Lower lobe of right lung (tissue), 2 donors: Measurements from ENCODE around the gene TUBGCP4. TPM values are rescaled to one million over a fixed set of nuclear protein-coding genes. Genes with fewer than 3 reads are reported as not detected.

ENCODE experiments used
- ATAC-seq, 2 donors: fragments of 200-7000 bp; cut with Tn5 transposase; one replicate each; pipeline ENCODE4 v1.9.1; 2020 to 2022; ENCODE audit warnings: mild to moderate bottlenecking in 2 of 2, moderate library complexity in 2 of 2
- DNase-seq: peaks from one replicate; pipeline ENCODE4 v3.0.0-alpha.2; 2020
- H3K27ac ChIP-seq: fragments of 200-600 bp; one replicate; pipeline ENCODE4 v1.8.0; 2022
- H3K27me3 ChIP-seq: fragments of 200-600 bp; one replicate; pipeline ENCODE4 v1.8.0; 2022; ENCODE audit warnings: low read depth
- H3K36me3 ChIP-seq: fragments of 200-600 bp; one replicate; pipeline ENCODE4 v1.8.0; 2022; ENCODE audit warnings: mild to moderate bottlenecking
- H3K4me1 ChIP-seq: fragments of 200-600 bp; one replicate; pipeline ENCODE4 v1.8.0; 2022
- H3K4me3 ChIP-seq: fragments of 200-600 bp; one replicate; pipeline ENCODE4 v1.8.0; 2022; ENCODE audit warnings: mild to moderate bottlenecking
- H3K9me3 ChIP-seq: fragments of 200-600 bp; one replicate; pipeline ENCODE4 v1.8.0; 2022
- intact Hi-C: fragments of 100-400 bp; cut with DNase I; formaldehyde crosslinking; loops from one replicate; pipeline ENCODE4 v1.11.0; 2022
- long read RNA-seq: library from polyadenylated mRNA; unstranded; transcript quantifications from one replicate; pipeline ENCODE4 v2.0.0, GENCODE V29; 2021
- total RNA-seq: library from RNA; stranded (reverse); fragmentation: NEBNext Ultra II Directional; extraction: Animal tissue kit (Norgen Biotek cat#: 25700); gene quantifications from one replicate; pipeline ENCODE4 v1.2.1, GENCODE V29; 2021
- TF ChIP-seq, protein P1 (sequence below): fragments of 200-600 bp; IDR thresholded peaks from one replicate; pipeline ENCODE4 v1.8.0; 2022; ENCODE audit warnings: antibody characterized with exemption, mild to moderate bottlenecking
- donor health status: DM: no; HTN: yes; CAD: no; lungs with severe emphysema.

TUBGCP4 gene, protein sequence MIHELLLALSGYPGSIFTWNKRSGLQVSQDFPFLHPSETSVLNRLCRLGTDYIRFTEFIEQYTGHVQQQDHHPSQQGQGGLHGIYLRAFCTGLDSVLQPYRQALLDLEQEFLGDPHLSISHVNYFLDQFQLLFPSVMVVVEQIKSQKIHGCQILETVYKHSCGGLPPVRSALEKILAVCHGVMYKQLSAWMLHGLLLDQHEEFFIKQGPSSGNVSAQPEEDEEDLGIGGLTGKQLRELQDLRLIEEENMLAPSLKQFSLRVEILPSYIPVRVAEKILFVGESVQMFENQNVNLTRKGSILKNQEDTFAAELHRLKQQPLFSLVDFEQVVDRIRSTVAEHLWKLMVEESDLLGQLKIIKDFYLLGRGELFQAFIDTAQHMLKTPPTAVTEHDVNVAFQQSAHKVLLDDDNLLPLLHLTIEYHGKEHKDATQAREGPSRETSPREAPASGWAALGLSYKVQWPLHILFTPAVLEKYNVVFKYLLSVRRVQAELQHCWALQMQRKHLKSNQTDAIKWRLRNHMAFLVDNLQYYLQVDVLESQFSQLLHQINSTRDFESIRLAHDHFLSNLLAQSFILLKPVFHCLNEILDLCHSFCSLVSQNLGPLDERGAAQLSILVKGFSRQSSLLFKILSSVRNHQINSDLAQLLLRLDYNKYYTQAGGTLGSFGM
- 21.6 TPM for total RNA-seq
- long read RNA-seq, full-length matches to known transcripts: 19 of 44 reads
- long read RNA-seq, partial matches to known transcripts: 6 of 44 reads
- long read RNA-seq, other reads (novel, unspliced or antisense): 19 of 44 reads

DNA sequence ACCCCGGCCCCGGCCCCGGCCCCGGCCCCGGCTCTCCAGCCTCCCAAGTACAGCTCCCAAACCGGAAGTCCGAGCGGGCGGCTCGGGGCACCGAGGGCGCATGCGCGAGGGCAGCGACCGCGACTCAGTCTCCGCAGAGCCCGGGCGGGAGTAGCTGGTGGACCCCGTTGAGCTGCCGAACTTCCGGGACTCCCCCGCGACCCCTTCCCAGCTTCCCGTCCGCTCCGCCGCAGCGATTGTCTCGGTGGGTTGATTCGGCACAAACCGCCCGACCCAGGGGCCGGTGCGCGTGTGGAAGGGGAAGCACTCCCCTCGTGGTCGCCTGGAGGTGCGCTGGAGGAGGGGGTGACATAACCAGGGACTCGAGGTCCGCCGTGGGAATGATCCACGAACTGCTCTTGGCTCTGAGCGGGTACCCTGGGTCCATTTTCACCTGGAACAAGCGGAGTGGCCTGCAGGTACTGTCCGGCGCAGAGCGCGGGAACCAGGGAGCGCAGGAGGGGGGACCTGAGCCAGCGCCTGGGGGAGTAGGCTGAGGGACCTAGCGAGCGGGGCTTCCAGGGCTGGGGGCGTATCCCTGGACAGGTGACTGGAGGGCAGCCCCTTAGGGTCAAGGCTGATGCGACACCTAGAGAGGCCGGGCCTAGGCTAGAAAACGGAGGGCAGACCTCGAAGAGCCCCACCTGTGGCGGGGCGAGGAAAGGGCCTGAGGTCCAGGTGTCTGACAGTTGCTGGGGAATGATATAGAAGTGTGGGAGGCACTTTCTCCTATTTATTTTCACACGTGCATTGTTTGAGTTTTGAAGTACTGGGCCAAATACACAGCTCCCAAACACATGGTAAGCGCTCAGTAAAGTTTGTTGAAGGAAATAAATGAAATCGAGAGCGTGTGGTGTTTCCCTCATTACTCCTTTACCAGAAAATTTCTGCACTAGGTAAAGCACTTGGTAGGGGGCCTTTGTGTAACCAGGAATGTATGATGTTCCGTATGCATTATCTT, at the start of gene TUBGCP4, which contains the start of gene ZSCAN29:
TUBGCP4 (plus strand) TSS at position 127 of the 1,000 bp plus-strand sequence; CDS start at position 381, 254 bp downstream.
ZSCAN29 (minus strand) TSS at position 69 of the 1,000 bp plus-strand sequence. CDS start 1,130 bp downstream, outside the sequence.
- intact Hi-C loops: no loop called here
- ATAC-seq (peak; percentile 96 to 99), DNase-seq (peak; percentile 88)
- Histone ChIP-seq H3K36me3 (peaks cover 12% of the 10 kb centered on the region), H3K4me1 (peaks cover 32% of the 10 kb centered on the region), H3K9me3 (no peaks in the 10 kb centered on the region), H3K27ac (peak within 1 kb of the TSS; percentile 77), H3K27me3 (no peaks in the 10 kb centered on the region), H3K4me3 (peak within 1 kb of the TSS; percentile 90)
- TF ChIP-seq, protein P1, sequence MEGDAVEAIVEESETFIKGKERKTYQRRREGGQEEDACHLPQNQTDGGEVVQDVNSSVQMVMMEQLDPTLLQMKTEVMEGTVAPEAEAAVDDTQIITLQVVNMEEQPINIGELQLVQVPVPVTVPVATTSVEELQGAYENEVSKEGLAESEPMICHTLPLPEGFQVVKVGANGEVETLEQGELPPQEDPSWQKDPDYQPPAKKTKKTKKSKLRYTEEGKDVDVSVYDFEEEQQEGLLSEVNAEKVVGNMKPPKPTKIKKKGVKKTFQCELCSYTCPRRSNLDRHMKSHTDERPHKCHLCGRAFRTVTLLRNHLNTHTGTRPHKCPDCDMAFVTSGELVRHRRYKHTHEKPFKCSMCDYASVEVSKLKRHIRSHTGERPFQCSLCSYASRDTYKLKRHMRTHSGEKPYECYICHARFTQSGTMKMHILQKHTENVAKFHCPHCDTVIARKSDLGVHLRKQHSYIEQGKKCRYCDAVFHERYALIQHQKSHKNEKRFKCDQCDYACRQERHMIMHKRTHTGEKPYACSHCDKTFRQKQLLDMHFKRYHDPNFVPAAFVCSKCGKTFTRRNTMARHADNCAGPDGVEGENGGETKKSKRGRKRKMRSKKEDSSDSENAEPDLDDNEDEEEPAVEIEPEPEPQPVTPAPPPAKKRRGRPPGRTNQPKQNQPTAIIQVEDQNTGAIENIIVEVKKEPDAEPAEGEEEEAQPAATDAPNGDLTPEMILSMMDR: peak; percentile 38

DNA sequence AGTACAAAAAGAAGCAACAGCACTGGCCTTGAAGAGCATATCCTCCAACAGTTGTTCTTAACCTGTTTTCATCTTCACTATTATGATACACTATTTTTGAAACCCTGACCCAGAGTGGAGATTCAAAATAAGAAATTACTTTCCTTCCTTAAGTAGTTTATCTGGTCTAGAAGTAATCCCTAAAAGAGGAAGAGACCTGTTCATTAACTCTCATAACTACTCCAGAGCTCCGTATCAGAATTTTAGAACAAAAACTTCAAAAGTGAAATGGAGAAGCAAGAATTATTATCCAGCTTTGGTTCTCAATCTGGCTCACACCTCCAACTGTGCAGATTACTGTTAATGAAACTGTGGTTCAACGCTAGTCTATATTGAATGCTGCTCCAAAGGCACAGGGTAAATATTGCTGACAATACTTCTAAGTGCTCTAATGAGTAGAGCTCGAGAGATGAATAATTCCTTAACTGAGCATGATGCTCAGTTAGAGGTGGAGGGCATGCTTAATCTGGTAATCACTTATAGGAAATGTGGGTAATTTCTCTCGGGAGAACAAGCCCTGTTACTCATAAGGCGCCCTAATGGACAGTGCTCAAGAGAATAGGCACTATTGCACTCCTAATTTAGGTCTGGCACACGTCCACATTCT, 45.7 kb upstream of the TUBGCP4 start:
- TF ChIP-seq, protein P1: no peak
- no peak overlapping the region for H3K27ac ChIP-seq
- DNase-seq: no peak
- H3K9me3 ChIP-seq: no peaks in the 10 kb centered on the region
- H3K36me3 ChIP-seq: peaks cover 7% of the 10 kb centered on the region
- H3K4me3 ChIP-seq: no peak overlapping the region
- peaks cover 16% of the 10 kb centered on the region for H3K4me1 ChIP-seq
- intact Hi-C loops: no loop called here
- ATAC-seq: no peak
- H3K27me3 ChIP-seq: no peaks in the 10 kb centered on the region

DNA sequence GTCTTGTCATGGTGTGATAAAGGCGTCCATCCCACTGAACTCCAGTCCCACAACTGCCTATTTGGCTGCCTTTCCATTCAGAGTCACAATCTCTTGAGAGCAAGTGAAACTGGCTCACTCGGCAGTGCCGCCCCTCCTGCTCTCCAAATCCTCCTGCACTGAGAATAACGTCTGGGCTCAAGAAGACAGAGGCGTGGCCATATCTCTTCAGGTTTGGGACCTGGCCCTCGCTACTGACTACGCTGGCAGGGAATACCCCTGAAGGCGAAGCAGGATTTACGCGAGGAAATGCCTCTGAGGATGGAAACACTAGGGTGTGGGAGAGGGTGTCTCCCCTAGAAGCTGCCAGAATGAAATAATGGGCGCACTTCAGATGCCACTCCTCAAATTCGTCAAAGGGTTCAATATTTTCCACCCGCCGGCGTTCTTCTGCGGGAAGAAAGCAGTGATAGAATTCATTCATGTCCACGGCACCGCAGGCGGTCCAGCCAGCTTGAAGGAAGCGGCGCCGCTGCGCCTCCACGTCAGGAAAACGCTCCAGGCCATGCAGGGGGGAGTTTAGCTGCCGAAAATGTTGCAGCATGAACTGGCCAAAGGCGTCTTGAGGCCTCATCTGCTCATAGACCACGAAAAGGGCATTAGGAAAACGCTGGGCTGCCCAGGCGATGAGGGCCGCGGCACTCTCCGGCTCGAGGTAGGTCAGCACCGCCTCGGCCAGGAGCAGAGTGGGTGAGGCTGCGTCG, 41.5 kb upstream of the TUBGCP4 start:
- Histone ChIP-seq H3K27ac (peak overlapping the region; percentile 95), H3K4me3 (peak overlapping the region; percentile 73), H3K9me3 (no peaks in the 10 kb centered on the region), H3K36me3 (peaks cover 7% of the 10 kb centered on the region), H3K27me3 (no peaks in the 10 kb centered on the region), H3K4me1 (peaks cover 22% of the 10 kb centered on the region)
- intact Hi-C loops: no loop called here
- peak in 1 of 2 donors; percentile 21 for ATAC-seq
- TF ChIP-seq, protein P1: no peak
- DNase-seq: no peak

DNA sequence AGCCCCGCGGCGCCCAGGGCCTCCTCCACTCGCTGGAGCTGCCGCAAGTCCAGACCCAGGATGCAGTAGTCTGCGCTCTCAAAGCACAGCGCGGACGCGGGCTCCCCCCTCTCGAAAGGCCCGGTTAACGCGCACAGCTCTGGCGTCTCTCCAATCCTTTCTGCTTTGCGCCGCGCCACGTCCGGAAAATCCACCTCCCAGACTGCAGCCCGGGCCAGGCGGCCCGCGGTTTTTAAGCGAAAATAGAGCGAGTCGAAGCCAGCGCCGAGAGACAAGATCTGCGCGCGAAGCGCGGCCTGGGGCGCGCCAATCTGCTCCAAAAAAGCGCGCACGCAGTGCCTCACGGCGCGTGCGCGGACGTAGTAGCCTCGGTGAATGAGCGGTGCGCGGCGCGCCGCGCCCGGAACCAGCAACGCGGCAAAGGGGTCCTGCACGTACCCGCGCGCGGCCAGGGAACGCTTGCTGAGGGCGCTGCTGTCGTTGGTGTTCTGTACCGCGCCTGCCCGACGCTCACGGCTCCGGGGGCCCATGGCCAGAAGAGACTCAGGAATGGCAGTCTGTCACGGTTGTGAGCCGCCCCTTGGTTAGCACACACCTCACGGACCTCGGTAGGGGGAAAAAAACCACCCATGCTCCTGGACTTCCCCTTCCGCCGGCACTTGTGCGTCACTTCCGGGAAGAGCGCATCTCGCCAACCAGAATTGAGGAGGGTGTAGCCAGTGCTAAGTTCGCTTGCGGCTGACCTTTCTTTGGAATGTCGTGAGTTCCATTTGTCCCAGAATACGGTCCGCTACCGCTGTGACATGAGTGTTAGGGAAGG, 40.7 kb upstream of the TUBGCP4 start, which contains the start of gene LCMT2:
LCMT2 (minus strand) TSS at position 614 of the 820 bp plus-strand sequence; CDS start at position 530, 84 bp downstream.
- intact Hi-C loops: no loop called here
- TF ChIP-seq, protein P1: no peak
- no peaks in the 10 kb centered on the region for H3K27me3 ChIP-seq

More for the DNA sequence above, 40.7 kb upstream of the TUBGCP4 start, which contains the start of gene LCMT2:
- ATAC-seq (peak; percentile 98 to 99), DNase-seq (peak; percentile 94)
- no peaks in the 10 kb centered on the region for H3K9me3 ChIP-seq
- peak within 1 kb of the TSS; percentile 95 for H3K27ac ChIP-seq
- peaks cover 7% of the 10 kb centered on the region for H3K36me3 ChIP-seq
- peaks cover 22% of the 10 kb centered on the region for H3K4me1 ChIP-seq
- H3K4me3 ChIP-seq: peak within 1 kb of the TSS; percentile 73
